SK-N-SH (cell line): ENCODE measurements around the gene PARD3. TPM values are rescaled to one million over a fixed set of nuclear protein-coding genes. Genes with fewer than 3 reads are reported as not detected.

Experiments
- CHD2 ChIP-seq: fragments of 150-350 bp; IDR thresholded peaks from 2 replicates; pipeline ENCODE4 v1.6.1; 2018; ENCODE audit warnings: low read length; ENCODE audit not compliant: partially characterized antibody
- ELF1 ChIP-seq: IDR thresholded peaks from 2 replicates; pipeline ENCODE4 v1.4.0; 2012
- EZH2phosphoT487 ChIP-seq: fragments of 200-600 bp; sonication (generic); IDR thresholded peaks from 2 replicates; pipeline ENCODE4 v1.6.1; 2017; ENCODE audit warnings: low read depth, mixed run types, mild to moderate bottlenecking, antibody characterized with exemption, moderate library complexity, borderline replicate concordance
- FOXJ3 ChIP-seq: sonication (generic); formaldehyde crosslinking; IDR thresholded peaks from 2 replicates; pipeline ENCODE4 v1.5.1; 2020; ENCODE audit warnings: mild to moderate bottlenecking, missing genetic modification reagents
- GABPA ChIP-seq: IDR thresholded peaks from 2 replicates; pipeline ENCODE4 v1.4.0; 2012; ENCODE audit warnings: low read depth, mild to moderate bottlenecking
- IRF3 ChIP-seq: fragments of 150-350 bp; IDR thresholded peaks from 2 replicates; pipeline ENCODE4 v1.6.1; 2016; ENCODE audit warnings: mild to moderate bottlenecking, low read depth, low read length
- JUND ChIP-seq: IDR thresholded peaks from 2 replicates; pipeline ENCODE4 v1.4.0; 2012
- MAX ChIP-seq: IDR thresholded peaks from 2 replicates; pipeline ENCODE4 v1.4.0; 2012; ENCODE audit warnings: low read depth
- MXI1 ChIP-seq: IDR thresholded peaks from 2 replicates; pipeline ENCODE4 v1.6.1; 2012; ENCODE audit warnings: mild to moderate bottlenecking, low read depth, low read length, improper control_type of control experiment
- PBX3 ChIP-seq: IDR thresholded peaks from 2 replicates; pipeline ENCODE4; 2012
- POLR2AphosphoS5 ChIP-seq: IDR thresholded peaks from 2 replicates; pipeline ENCODE4 v1.6.1; 2012; ENCODE audit warnings: low read depth, low read length
- RCOR1 ChIP-seq: fragments of 150-350 bp; IDR thresholded peaks from 2 replicates; pipeline ENCODE4 v1.6.1; 2017; ENCODE audit warnings: antibody characterized with exemption, low read length
- REST ChIP-seq: IDR thresholded peaks from 2 replicates; pipeline ENCODE4 v1.6.1; 2012; ENCODE audit warnings: mild to moderate bottlenecking, low read depth, low read length, moderate library complexity
- RXRA ChIP-seq: IDR thresholded peaks from 2 replicates; pipeline ENCODE4 v1.4.0; 2012; ENCODE audit warnings: low read depth, mild to moderate bottlenecking, borderline replicate concordance
- SIN3A ChIP-seq: IDR thresholded peaks from 2 replicates; pipeline ENCODE4 v1.6.1; 2012; ENCODE audit warnings: low read depth, mild to moderate bottlenecking, low read length, moderate library complexity, borderline replicate concordance
- TAF1 ChIP-seq: IDR thresholded peaks from 2 replicates; pipeline ENCODE4 v1.6.1; 2012; ENCODE audit warnings: low read depth, mild to moderate bottlenecking, low read length, moderate library complexity, borderline replicate concordance
- TEAD4 ChIP-seq: IDR thresholded peaks from 2 replicates; pipeline ENCODE4 v1.4.0; 2012; ENCODE audit warnings: mild to moderate bottlenecking, borderline replicate concordance; ENCODE audit not compliant: insufficient read depth
- USF1 ChIP-seq: IDR thresholded peaks from 2 replicates; pipeline ENCODE4 v1.4.0; 2012; ENCODE audit warnings: low read depth, borderline replicate concordance
- YY1 ChIP-seq: IDR thresholded peaks from 2 replicates; pipeline ENCODE4 v1.4.0; 2012; ENCODE audit warnings: low read depth, mild to moderate bottlenecking
- polyA plus RNA-seq, 3 experiments: library from polyadenylated mRNA; depleted of rRNA; stranded (reverse); fragments of >200 nt; gene quantifications; 2 replicates each; pipeline ENCODE4 v1.2.3, GENCODE V29; 2012

The PARD3 gene
- polyA plus RNA-seq, 1 of the 3 experiments (the other 2 are of a cell fraction) = 29.4 TPM

- TF ChIP-seq SIN3A (0 out of 2 replicates have a peak, but pooled peaks have one; percentile 23), MXI1 (peak; percentile 76; the same call in 1 of the 2 replicates), MAX (peak; percentile 60; the same call in 1 of the 2 replicates), FOXJ3 (CRISPR knock-in tag) (no peak), CHD2 (peak; percentile 39), RXRA (no peak), REST (no peak), TEAD4 (no peak), PBX3 (peak; percentile 79), GABPA (no peak), ELF1 (no peak), USF1 (no peak), YY1 (no peak; the same call in 1 of the 2 replicates), EZH2phosphoT487 (no peak), TAF1 (no peak), IRF3 (no peak), RCOR1 (peak; percentile 75), JUND (peak; percentile 32; the same call in 1 of the 2 replicates), POLR2AphosphoS5 (no peak)
- TF ChIP-seq, all 33 proteins: peak for 13
These were observed 71.3 kb downstream of the PARD3 start (continued) for GRCh38 chr10:34743814-34744213.
